GM18873 (cell line): ENCODE measurements around the gene SERPINA6.
"Not testable (repeated sequence)": the region's sequence is repeated elsewhere in the genome, so short reads cannot be mapped to it uniquely, and the experiment has no call there.

ENCODE experiments used
- ATAC-seq: cut with Tn5 transposase; IDR thresholded peaks from one replicate; pipeline ENCODE4 v1.9.1; 2021; ENCODE audit warnings: mild to moderate bottlenecking, moderate library complexity, moderate number of reproducible peaks; ENCODE audit not compliant: unreplicated experiment, low FRiP score

The SERPINA6 gene

GRCh38 chr14:94354638-94355185, 31.6 kb upstream of the SERPINA6 start:
- no peak for ATAC-seq

DNA sequence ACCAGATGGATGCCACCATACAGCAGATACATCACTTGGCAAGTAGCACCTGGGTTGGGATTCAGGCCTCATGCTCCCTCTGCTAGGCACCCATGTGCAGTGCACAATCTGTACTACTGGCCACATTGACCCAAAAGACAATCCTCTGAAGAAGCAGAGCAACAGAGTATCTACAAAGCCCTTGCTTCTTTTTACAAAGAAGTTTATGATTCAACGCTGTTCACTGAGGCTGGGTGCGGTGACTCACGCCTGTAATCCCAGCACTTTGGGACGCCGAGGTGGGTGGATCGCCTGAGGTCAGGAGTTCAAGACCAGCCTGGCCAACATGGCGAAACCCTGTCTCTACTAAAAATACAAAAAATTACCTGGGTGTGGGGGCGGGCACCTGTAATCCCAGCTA, 31.1 kb upstream of the SERPINA6 start:
- not testable (repeated sequence) for ATAC-seq

DNA sequence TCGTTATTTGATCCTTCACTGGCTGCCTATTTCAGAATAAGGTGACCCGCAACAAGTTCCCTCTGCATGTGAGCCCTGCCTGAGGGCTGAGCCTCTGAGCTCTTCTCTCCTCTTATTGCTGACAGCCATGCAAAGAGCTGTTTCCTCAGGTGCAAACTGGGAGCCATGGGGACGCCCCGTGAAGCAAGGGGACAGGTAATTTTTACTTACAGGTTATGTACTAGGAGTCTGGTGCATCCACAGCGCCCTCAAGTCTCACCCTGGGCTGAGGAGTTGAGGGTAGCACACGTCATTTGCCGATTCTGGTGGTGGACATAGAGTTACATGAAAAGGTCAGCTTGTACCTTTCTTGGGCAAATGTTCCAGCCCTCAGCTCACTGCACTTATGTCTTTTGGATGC, 26.1 kb upstream of the SERPINA6 start:
- ATAC-seq, result no peak

DNA sequence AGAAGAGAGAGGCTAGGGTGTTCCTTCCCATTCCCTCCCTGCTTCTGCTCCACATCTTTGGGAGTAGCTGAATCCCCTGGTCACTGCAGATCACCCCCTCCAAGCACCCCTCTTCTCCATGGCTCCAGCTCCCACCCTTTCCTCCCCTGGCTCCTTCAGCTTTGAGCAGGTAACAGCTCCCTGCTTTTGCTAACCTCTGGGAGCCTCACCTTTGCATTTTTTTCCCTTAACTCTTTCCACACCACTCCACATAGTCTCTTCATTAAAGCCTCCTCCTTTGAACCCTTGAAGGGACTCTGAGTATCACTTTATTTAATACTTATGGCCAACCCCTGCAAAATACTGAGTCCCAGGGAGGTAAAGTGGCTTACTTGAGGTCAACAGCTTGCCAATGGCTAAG, 25.7 kb upstream of the SERPINA6 start:
- ATAC-seq, result no peak

DNA sequence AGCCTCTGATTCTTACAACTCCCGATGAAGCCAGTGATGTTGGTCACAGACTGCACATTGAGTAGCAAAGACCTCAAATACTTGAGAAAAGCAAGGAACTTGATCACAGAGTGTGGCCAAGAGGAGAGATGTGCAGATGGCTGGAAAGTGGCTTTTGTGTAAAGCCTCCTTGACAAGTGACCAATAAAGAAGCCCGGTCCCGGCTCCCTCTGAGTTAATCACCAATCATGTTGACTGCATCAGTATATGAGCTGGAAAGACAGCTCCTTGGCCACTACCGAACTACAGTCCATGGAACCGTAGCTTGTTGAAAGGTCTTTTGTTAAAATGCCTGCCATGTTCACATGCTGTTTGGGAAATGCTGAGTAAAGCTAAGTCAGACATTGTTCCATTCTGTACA, 23.7 kb upstream of the SERPINA6 start:
- ATAC-seq, result no peak

DNA sequence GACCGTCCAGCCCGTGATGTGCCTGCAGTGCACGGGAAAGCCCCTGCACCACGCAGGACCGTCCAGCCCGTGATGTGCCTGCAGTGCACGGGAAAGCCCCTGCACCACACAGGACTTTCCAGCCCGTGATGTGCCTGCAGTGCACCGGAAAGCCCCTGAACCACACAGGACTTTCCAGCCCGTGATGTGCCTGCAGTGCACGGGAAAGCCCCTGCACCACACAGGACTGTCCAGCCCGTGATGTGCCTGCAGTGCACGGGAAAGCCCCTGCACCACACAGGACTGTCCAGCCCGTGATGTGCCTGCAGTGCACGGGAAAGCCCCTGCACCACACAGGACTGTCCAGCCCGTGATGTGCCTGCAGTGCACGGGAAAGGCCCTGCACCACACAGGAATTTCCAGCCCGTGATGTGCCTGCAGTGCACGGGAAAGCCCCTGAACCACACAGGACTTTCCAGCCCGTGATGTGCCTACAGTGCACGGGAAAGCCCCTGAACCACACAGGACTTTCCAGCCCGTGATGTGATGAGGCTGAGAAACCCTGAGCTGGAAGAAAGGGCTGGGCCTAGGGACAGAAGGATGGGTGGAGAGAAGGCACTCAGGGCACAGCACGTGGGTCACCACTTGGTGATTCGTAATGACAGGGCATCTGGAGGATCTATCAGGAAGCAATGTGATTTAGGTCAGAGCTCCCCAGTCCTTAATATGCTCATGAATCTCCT, 23.1 kb upstream of the SERPINA6 start:
- not testable (repeated sequence) for ATAC-seq

DNA sequence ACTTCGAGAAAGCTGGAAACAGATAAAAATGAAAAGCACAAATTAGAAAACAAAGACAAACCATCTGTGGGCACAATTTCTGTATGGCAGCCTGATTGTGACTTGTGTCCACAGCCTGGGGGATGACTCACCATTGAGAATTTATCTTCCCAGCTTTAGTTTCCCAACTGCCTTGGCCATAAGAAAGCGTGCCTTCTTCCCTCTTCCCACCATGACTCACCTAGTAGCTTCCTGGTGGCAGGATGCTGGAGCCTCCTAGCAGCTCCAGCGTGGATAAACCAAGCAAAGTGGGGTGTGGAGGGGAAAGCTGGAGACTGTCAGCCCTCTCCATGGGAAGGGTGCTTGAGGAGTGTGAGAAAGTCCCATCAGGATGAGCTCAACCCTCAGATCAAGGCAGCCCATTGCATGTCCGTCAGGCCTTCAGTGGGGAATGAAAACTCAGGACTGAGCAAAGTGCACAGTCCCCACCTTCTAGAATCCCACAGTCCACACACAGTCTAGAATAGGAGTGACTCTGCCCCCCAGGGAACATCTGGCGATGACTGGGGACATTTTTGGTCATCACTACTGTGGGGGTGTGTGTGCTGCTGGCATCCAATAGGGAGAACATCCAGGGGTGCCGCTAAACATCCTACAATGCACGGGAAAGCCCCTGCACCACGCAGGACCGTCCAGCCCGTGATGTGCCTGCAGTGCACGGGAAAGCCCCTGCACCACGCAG, 22.4 kb upstream of the SERPINA6 start:
- ATAC-seq, result no peak

DNA sequence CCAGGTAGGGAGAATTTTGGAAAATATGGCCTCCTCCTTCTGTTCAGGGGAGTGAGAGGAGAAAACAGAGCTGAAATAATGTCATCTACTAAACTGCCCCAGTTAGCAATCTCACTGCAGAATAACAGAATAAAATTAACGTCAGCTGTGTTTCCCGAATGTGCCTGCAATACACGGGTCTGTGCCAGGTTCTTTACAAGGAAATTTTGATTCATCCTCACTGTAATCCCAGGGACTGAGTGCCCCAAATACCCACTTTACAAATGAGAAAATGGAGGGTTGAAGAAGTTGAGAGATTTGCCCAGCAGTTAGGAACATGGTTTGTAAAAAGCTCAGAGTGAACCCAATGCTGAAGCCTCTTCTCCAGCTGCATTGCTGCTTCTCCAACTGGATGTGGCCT, 21.3 kb upstream of the SERPINA6 start:
- no peak for ATAC-seq

GRCh38 chr14:94343238-94344005, 20.3 kb upstream of the SERPINA6 start:
- no peak for ATAC-seq

DNA sequence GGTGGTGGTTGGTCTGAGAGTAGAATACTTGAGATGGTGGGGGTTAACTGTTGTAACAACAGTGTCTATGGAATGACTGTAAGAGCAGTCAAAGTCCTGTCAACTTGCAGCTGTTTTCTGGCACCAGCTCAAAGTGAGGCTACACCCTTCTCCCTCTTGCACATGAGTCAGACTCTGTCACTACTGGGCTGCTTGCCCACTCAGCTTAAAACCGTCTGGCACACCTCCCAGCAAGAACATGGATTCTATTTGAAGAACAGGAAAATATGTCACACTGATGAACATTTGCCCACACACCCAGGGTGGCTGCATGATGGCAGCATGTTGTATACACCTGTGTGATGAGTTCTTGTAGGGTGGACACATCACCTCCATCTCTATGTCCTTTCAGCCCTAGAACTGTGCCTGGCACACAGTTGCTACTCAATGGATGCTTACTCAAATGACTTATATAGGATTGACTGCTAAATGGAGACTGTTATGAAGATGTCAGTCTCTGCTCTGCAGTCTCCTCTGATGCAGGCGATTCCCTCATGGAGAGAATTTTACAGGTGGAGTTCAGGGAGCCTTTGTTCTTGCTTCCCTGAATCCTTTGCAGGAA, 19.3 kb upstream of the SERPINA6 start:
- no peak for ATAC-seq

DNA sequence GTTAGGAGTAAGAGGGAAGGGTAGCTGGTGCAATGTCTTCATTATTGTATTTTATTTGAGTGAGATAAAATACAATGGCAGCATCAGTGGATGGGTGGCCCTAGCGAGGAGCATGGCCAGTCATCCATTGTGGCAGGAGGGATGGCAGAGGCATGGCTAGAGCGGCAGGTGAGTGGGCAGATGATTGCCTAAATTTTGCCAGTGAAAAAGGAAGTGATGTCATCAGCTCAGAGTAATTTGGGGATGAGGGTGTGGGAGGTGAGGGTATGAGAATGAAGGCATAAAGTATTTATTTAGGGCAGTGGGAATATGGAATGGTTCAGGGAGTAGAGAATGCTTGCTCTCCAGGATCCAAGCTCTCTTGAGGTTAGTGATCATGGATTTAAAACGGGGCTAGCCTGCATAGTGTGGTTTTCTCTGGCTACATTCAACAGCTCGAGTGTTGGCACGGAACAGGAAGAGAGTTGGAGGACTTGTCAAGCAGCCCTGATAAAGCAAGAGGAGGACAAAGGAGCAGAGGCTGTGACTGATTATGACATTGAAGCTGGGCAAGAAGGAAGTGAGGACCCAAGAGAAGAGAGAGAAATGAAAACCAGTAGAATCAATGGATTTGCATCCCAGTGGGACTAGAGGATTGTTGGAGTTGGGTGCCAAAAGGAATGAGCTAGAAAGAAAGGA, 18.7 kb upstream of the SERPINA6 start:
- ATAC-seq, result no peak

- ATAC-seq, result no peak
Measured at GRCh38 chr14:94340533-94340932, 17.4 kb upstream of the SERPINA6 start.

DNA sequence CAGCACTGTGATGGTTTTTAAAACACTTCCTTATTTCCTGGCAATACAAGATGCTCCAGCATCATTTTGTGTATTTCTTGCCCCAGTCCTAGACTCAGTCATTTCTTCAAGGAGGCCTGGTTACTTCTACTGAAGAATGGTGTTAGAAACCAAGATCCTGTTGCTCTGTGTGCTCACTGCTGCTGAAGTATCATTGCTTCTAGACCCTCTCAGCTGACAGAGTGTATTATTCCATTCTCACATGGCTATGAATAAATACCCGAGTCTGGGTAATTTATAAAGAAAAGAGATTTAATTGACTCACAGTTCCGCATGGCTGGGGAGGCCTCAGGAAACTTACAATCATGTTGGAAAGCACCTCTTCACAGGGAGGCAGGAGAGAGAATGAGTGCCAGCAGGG, 14.9 kb upstream of the SERPINA6 start:
- no peak for ATAC-seq

- no peak for ATAC-seq
Measured at GRCh38 chr14:94337274-94337673, 14.1 kb upstream of the SERPINA6 start.

DNA sequence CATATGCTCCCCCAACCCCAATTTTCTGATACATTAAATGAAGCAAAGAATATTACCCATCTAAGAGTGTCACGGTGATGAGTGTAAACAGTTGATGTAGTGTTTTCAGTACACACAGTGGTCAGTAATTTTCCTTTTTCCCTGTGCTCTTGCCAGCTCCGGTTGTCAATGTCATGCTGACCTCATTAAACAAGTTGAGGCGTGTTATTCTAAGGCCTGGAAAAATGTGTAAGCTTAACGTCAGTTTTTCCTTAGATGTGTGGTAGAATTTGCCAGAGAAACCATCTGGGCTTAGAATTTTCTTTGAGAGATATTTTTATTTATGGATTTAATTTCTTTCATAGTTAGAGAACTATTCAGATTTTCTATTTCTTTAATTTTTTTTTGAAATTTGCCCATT, 11.7 kb upstream of the SERPINA6 start:
- no peak for ATAC-seq

GRCh38 chr14:94332587-94332986, 9.5 kb upstream of the SERPINA6 start:
- ATAC-seq, result no peak

GRCh38 chr14:94332063-94332583, 9.0 kb upstream of the SERPINA6 start:
- no peak for ATAC-seq

DNA sequence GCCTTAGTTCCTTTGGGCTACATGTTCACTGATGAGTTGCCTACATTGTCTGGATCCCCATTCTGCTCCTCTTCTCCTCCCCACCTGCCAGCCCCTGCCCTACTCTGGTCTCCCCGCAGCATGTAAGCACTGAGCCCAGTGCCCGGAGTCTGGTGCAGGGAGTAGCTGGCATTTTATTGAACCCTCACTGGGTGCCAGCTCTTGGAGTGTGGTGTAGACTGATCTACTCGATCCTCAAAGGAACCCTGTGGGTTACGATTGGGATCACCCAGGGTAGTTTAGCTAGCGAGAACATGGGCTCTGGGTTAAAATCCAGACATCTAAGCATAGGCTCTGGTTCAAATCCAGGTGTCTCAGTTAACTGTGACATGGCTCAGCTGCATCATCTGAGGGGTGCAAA, 8.3 kb upstream of the SERPINA6 start:
- ATAC-seq, result no peak

DNA sequence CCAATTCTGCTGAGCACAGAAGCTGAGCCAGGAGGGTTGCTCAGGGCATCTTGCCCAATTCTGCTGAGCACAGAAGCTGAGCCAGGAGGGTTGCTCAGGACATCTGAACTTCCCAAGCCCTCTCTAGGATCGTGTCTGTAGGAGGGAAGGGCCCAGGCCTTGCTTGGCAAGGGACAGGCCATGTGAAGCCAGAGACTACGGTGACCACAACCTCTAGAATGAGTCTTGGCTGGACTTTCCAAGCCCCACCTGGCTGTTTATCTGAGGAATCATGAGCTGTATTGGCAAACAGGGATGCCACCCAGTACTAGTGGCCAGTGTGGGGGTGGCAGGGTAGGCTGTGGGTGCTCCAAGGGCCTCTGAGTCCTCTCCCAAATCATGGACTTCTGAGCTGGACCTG, 7.7 kb upstream of the SERPINA6 start:
- no peak for ATAC-seq

DNA sequence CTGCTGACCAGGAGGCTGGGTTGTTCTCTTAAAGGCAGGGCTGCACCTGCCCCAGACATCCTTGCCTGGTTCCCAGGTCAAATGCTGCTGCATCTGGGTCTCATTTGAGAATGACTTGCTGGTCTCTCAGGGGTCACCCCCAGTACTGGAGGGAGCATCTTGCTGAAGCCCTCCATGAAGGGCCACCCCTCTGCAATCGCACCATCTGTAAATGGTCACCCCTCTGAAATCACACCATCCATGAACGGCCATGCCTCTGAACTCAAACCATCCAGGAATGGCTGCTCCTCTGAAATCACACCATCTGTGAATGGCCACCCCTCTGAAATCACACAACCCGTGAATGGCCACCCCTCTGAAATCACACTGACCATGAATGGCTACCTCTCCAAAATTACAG, 7.3 kb upstream of the SERPINA6 start:
- no peak for ATAC-seq
